ENCODE data around the gene ARL10. TPM values are rescaled to one million over a fixed set of nuclear protein-coding genes. Genes with fewer than 3 reads are reported as not detected.

ARL10 gene
- total RNA-seq, 4 donors from 2014 or later = 1.4 to 4.7 (median 2.4) TPM

GRCh38 chr5:176427971-176428370 lies 62.7 kb downstream of the ARL10 start:
- in situ Hi-C loops (cut with MboI; ENCODE audit: low sequenced_read_pairs in 4 of 4) = loop anchor here in 1 of 4 donors (25.0 kb wide), 1 partner anchor 109 kb away; the partner anchor contains the start of genes CDHR2 and RNF44
- no peak overlapping the region for H3K4me3 ChIP-seq
- ATAC-seq = no peak

GRCh38 chr5:176429972-176430371 lies 64.7 kb downstream of the ARL10 start:
- H3K4me1 ChIP-seq = no peaks in the 10 kb centered on the region
- in situ Hi-C loops (cut with MboI; ENCODE audit: low sequenced_read_pairs in 4 of 4) = loop anchor here in 1 of 4 donors (25.0 kb wide), 1 partner anchor 107 kb away; the partner anchor contains the start of genes CDHR2 and RNF44

More at GRCh38 chr5:176427971-176428370, 62.7 kb downstream of the ARL10 start:
- Histone ChIP-seq H3K4me1 (no peaks in the 10 kb centered on the region), H3K27ac (no peak overlapping the region), H3K9me3 (no peaks in the 10 kb centered on the region), H3K36me3 (no peaks in the 10 kb centered on the region), H3K27me3 (no peaks in the 10 kb centered on the region)
- intact Hi-C loops (cut with DNase I; ENCODE audit: low total_unique reads) = no loop called here
- TF ChIP-seq CTCF (IDR thresholded peaks at IDR 0.05 in 4 of 5, conservative IDR thresholded peaks at IDR 0.05 in 1 of 5) = no peak
- no peak for TF ChIP-seq POLR2A (IDR thresholded peaks at IDR 0.05)
- no peak for DNase-seq

More at GRCh38 chr5:176429972-176430371, 64.7 kb downstream of the ARL10 start:
- H3K36me3 ChIP-seq = no peaks in the 10 kb centered on the region
- H3K27me3 ChIP-seq = no peaks in the 10 kb centered on the region
- H3K9me3 ChIP-seq = no peaks in the 10 kb centered on the region
- H3K27ac ChIP-seq = no peak overlapping the region
- intact Hi-C loops (cut with DNase I; ENCODE audit: low total_unique reads) = no loop called here
- no peak overlapping the region for H3K4me3 ChIP-seq
- ATAC-seq (no peak), DNase-seq (no peak)
- no peak for TF ChIP-seq CTCF (IDR thresholded peaks at IDR 0.05 in 4 of 5, conservative IDR thresholded peaks at IDR 0.05 in 1 of 5)
- no peak for TF ChIP-seq POLR2A (IDR thresholded peaks at IDR 0.05)

MicroRNA genes within 50 kb of the gene (microRNA counts, 767-probe panel; counts per million panel counts)
- microRNA hsa-miR-1271-5p = 356 to 448 counts per million in 2 donors

Small RNA genes within 50 kb of the gene (microRNA-seq; reads per million reads assigned to microRNA genes)
- gene MIR1271 (ENCODE audit: borderline replicate concordance in 2 of 2) = 17.7 to 20.5 reads per million in 2 donors

Other genes starting within 250 kb of the ARL10 start
- gene SIMC1, start 127.1 kb upstream of the ARL10 start, total RNA-seq = 10 to 100 TPM in 2 of 4 donors, 1 to 10 TPM in 2; 5.1 to 45.8 (median 11.5) TPM
- gene KIAA1191, start 3.7 kb upstream of the ARL10 start, total RNA-seq = 100 to 1,000 TPM in 1 of 4 donors, 10 to 100 TPM in 3; 76.3 to 174 (median 84.1) TPM
- 10 to 100 TPM; 21.6 to 43.5 (median 33.9) TPM for gene NOP16, start 23.1 kb downstream of the ARL10 start, total RNA-seq
- gene HIGD2A, start 23.3 kb downstream of the ARL10 start, total RNA-seq = 100 to 1,000 TPM; 189 to 274 (median 229) TPM
- 100 to 1,000 TPM; 261 to 386 (median 302) TPM for gene CLTB, start 51.1 kb downstream of the ARL10 start, total RNA-seq
- gene FAF2, start 82.9 kb downstream of the ARL10 start, total RNA-seq = 10 to 100 TPM; 14.0 to 20.7 (median 14.7) TPM
- gene RNF44, start 171.9 kb downstream of the ARL10 start, total RNA-seq = 1 to 10 TPM; 4.1 to 7.0 (median 6.7) TPM
- gene CDHR2, start 183.9 kb downstream of the ARL10 start, total RNA-seq = under 1 TPM in 3 of 4 donors, not detected in 1; 0.07 to 0.27 (median 0.20) TPM
- under 1 TPM; 0.35 to 0.78 (median 0.47) TPM for gene GPRIN1, start 244.7 kb downstream of the ARL10 start, total RNA-seq

Data from gastrocnemius medialis (tissue), 4 donors.